Hepatic stellate cell (primary cell): Measurements from ENCODE around the gene MYO1D.
A peak's percentile ranks its signal among the peaks of the same experiment; 100 is the strongest.

Source experiments
- DNase-seq: peaks from one replicate; pipeline ENCODE4 v3.0.0; 2011; ENCODE audit warnings: low spot score

MYO1D gene

DNA sequence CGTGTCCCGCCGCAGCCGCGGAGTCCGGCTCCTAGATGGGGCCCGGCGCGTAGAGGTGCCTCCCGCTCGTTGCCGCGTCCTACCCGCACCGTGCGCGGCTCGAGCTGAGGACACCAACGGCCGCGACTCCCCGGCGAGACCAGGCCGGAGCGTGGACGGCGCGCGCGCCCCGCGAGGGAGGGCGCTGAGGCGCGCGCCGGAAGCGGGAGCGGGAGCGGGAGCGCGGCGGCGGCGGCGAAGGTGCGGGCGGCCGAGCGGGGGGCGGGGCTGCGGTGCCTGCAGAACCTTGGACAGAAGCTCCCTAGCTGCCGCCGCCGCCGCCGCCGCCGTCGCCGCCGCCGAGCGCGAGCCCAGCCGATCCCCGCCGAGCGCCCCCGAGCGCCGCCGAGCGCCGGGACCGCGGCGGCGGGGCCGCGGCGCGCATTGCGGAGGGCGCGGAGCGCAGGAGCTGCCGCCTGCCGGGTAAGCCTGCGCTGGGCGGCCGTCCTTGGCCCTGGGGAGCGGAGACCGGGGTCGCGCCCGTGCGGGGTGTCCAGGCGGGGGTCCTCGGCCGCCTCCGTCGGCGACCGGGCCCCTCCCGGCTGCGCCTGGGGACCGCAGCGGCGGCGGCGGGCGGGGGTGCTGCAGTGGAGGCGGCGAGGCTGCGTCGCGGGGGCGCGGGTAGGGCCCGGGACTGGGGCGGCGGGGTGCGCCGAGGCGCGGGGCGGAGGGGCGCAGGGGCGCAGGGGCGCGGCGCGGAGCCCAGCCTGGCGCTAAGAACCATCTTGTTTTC is 390.0 kb downstream of the MYO1D start, which contains the start of gene CDK5R1:
Gene CDK5R1 (plus strand): TSS at position 293 of the 772 bp plus-strand sequence. CDS start 628 bp downstream, outside the sequence.
- peak; percentile 78 for DNase-seq

DNA sequence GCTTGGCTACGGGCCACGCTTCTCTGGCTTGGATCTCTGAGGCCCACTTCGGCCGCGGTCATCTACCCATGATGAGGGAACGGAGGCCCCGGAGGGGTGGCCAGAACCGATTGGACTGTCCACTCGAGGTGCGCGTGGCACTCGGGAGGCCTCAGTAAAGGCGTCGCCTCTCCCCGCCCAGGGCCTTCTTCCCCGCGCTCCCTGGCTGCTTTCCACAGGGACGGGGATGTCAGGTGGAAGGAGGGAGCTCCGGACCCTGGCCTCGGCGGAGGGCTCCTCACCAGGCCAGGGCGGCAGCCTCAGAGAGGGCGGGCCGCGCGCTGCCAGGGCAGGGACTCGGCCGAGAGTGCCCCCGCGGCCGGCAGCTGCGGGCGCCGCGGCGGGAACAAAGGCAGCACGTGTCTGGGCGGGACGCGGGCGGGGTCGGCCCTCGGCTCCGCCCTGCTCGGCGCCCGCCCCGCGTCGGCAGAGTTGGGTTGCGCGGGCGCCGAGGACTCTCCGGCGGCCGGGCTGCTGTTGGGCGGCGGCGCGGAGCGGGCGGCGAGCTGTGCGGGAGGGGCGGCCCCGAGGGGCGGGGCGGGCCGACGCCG is 390.7 kb downstream of the MYO1D start:
- DNase-seq, result peak; percentile 81

- DNase-seq, result no peak
Measured at GRCh38 chr17:32485261-32486110, 391.4 kb downstream of the MYO1D start.

DNA sequence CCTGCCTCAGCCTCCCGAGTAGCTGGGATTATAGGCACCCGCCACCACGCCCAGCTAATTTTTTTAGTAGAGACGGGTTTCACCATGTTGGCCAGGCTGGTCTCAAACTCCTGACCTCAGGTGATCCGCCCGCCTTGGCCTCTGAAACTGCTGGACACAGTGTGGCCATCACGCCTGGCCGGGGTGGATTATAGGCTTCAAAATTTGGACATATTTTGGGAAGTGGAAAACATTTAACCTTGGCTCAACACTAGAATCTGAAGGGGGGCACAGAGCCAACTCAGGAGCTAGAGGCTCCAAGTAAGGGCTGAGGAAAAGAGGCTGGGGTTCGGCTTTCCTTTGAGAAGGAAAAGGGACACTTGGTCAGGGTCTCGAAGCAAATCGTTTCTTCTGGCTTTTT is 392.3 kb downstream of the MYO1D start:
- no peak for DNase-seq

DNA sequence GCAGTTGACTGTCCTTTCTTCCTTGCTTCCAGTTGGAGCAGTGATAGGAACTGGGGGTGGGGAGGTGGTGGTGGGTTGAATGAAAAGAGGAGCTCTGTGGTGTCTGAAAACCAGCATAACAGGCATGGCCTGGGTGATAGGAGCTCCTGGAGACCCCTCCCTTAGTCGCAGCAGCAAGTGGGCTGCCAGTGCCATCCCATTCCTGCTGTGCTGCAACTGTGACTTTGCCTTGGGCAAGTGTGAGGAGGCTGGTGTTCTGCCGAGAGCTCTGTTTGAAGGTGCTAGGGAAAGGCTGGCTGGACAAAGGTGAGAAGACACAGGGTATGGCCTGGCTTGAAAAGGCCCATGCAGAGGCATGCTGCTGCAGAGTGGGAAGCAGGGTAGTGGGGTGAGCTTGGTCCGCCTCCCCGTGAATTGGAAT is 392.9 kb downstream of the MYO1D start:
- no peak for DNase-seq

- peak; percentile 85 for DNase-seq
Measured at GRCh38 chr17:32483451-32484019, 393.4 kb downstream of the MYO1D start.

DNA sequence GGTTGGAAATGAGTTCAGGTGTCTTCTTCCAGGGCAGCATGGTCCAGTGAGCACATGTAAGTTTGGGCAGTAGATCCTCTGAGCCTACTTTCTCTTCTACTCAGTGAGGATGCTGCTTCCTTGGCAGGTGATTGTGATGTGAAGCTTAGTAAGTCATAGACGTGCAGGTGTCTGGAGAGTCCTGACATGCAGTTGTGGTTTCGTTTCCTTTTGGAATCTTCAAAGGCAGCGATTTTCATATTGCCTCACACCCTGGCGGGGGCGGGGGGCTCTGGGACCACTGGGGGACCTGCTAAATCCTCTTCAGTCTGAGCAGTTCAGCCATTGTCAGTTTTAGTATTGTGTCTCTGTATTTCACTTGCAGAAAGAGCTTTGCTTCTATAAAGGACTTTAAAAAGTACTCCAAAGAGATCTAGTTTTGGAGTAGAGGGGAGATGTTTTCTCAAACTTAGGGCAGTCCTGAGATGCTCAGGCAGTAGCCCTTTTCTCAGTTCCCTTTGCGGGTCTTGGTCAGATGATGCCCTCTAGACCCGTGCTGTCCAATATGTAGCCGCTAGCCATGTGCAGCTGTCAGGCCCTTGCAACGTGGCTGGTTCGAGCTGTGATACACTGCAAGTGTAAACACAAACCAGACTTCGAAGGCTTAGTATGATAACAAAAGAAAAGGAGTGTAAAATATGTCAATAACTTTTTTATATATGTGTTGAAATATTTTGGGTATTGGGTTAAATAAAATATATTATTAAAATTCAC is 394.2 kb downstream of the MYO1D start:
- no peak for DNase-seq

- DNase-seq, result no peak
Measured at GRCh38 chr17:32481193-32481592, 395.7 kb downstream of the MYO1D start.

- no peak for DNase-seq
Measured at GRCh38 chr17:32479074-32479617, 397.8 kb downstream of the MYO1D start.

DNA sequence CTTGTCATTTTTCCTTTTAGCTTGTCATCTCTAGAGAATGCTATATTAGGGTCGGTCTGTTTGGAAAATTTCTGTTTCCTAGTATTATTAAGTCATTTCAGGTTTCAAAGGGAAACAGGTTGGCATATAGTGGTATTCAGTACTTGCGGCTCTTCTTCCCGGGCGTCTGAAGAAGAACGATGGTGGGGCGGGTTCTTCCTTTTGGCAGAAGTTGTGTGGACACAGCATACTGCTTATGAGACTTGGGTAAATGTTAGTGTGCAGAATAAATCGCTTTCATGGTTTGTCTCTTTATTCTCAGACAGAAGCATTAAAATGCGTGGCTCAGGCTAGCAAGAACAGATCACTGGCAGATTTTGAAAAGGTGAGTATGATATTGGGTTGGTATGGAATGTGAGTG is 399.7 kb downstream of the MYO1D start:
- no peak for DNase-seq

- no peak for DNase-seq
Measured at GRCh38 chr17:32475258-32475657, 401.7 kb downstream of the MYO1D start.

DNA sequence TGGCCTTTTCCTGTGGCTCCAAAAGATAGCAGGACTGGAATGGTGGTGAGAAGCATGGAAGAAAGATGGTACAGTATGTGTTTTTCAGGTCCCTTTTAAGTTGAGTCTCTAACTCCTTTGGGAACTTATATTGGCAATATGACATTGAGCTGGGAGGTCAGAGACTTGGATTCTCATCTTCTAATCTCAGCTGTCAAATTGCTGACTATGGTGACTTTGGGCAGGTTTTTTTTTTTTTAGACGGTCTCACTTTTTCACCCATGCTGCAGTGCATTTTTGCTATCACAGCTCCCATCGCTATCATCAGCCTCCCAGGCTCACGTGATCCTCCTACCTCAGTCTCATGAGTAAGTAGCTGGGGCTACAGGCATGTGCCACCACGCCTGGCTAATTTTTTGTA is 405.3 kb downstream of the MYO1D start:
- DNase-seq, result no peak

DNA sequence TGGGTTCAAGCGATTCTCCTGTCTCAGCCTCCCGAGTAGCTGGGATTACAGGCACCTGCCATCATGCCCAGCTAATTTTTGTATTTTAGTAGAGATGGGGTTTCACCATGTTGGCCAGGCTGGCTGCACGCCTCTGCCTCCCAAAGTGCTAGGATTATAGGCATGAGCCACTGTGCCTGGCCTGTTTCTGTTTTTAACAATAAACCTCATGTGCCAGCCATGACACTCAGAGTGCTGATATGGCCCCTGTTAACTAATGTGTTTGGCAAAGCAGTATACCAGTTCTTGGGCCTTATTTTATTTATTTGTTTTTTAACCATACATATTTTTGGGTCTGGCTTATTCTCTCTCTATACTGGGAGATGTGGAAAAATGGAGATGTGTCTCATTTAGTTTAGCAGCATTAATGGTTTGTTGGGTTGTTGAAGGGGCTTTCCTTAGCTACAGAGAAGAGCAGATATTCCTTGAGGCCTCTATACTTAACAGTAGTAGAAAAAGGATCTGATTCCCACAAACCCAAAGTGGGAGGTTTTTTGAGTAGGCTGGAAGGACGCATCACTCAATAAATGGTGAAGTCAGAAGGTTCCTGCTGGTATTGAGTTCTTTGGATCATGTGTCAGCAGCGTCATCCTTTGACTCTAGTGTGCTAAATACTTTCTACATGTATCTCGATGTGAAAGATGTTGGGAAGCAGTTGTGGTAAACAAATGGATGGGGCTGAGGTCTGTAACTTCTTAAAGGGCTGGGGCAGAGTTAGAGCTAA is 406.3 kb downstream of the MYO1D start:
- no peak for DNase-seq

DNA sequence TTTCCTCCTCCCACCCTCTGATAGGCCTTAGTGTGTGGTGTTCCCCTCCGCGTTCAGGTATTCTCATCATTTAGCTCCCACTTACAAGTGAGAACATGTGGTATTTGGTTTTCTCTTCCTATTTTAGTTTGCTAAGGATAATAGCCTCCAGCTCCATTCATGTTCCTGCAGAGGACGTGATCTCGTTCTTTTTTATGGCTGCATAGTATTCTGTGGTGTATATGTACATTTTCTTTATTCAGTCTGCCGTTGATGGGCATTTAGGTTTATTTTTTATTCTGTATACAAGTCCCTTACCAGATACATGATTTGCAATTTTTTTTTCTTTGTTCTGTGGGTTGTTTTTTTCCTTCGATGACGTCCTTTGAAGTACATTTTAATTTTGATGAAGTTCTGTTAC is 409.0 kb downstream of the MYO1D start:
- DNase-seq, result no peak

- DNase-seq, result no peak
Measured at GRCh38 chr17:32464374-32464773, 412.6 kb downstream of the MYO1D start.

- no peak for DNase-seq
Measured at GRCh38 chr17:32463304-32463703, 413.6 kb downstream of the MYO1D start.

GRCh38 chr17:32461853-32462617 is 414.9 kb downstream of the MYO1D start:
- DNase-seq, result no peak

GRCh38 chr17:32461498-32461852 is 415.4 kb downstream of the MYO1D start:
- no peak for DNase-seq

DNA sequence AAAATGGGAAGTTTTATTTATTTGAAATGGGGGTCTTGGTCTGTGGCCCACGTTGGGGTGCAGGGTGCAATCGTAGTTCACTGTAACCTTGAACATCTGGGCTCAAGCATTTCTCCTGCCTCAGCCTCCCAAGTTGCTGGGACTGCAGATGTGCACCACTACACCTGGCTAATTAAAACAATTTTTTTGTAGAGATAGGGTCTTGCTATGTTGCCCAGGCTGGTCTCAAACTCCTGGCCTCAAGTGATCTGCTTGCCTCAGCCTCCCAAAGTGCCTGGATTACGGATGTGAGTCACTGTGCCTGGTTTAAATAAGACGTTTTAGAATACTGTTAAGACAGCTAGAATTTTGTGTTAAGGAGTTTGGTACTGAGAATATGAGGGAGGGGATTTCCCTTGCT is 416.9 kb downstream of the MYO1D start:
- no peak for DNase-seq

GRCh38 chr17:32458371-32458770 is 418.6 kb downstream of the MYO1D start:
- no peak for DNase-seq
